Measurements from ENCODE around the gene OSBP2.

Gene OSBP2

DNA sequence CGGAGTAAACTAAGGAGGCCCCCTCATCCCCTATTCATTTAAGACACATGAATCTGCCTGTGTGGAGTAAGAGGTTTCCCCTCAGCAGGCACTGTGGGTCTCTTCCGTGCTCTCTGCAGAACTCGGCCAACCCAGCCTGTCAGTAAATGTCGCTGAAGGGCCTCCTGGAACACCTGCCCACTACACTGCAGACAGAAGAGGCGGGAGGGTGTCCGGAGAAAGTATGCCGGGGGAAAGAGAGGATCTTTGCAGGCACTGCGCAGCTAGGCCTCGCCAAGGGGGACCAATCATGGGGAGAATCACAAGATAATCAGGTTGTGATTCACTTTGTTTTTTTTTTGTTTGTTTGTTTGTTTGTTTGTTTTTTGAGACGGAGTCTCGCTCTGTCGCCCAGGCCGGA lies 163.1 kb downstream of the OSBP2 start:
- DNase-seq = no peak

DNA sequence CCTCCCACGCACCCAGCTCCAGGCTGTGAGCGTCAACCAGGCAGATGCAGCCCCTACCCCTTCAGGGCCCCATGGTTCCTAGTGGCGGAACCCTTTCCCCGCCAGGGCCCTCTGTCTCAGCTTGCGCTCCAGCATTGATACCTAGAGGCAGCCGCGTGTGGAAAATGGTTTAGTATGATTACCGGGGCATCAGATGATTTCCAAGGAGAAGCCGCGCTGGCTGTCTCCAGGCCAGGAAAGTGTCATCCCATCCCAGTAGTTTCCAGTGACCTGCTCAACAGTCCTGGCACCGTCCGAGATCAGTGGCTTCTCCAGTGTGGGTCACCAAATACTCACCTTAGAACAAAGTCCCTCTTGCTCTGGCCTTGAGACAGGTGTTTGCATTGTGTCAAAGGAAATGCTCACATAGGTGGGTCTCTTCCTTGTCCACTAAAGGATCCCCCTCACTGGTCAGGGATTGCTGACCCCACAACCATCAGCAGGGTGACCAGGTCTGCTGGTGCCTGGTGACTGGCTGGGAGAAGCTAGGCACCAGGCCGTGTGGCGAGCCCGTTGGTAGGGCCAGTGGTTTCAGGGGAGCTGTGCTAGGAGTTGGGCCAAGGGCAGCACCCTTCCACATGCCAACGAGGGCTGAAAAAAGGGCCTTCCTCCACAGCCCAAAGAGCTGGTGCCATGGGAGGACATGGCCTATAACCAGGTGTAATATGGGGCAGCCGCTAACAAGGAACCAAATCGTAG lies 164.5 kb downstream of the OSBP2 start:
- no peak for DNase-seq

DNA sequence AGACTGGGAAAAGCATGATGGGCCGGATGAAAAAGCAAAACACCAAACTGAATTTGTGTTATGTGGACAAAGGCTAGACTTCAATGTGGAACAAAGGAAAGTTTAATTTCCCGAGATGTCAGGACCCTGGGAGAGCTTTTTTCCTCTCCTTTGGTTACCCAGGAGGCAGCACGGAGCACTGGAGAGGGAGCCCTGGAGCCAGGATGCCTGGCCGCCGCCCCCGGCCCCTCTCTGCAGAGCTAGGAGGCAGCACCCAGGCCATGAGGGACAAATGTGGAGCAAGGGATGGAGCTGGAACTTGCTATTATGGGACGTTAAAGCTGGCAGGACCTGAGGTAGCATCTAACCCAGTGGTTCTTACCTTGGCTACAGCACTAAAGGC lies 165.0 kb downstream of the OSBP2 start:
- DNase-seq = no peak

DNA sequence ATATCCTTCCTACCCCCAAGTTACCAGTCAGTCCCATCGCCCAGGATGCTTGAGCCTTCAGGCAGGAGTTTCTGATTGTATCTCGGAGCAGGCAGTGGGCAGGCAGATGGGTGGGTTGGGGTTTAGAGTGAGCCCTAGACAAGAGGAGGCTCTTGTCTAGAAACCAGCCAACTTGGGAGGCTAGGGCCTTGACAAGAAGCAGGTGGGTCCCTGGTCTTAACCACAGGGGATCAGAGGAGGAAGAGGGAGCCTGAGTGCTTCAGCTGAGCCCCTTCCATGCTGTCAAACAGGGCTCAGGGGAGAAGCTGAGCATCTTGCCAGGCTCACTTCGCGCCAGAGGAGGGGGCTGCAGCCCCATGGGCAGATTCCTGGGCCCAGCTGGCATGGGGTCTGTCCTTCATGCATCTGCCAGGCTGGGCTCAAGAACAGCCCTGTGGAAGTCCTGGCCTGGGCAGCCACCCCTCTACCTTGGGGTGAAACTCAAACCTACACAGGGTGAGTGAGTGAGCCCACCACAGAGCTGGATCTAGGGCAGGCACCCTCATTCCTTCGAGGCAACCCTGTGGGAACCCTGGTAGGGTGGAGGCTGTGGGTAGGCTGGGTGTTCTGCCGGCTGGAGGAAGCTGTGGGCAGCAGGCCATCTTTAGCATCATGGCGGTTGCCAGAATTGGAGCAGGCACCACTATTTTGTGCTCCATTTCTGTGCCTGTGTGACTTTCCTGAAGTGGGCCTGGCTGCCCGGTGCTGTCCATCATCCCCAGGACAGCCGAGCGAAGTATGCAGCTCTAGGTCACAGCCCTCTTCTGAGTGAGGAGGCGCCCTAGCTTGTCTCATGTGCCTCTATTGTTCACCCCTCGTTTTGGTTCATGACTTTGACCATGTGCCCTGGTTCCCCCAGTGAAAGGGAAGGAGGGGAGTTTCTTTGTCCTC lies 165.8 kb downstream of the OSBP2 start:
- DNase-seq = no peak

DNA sequence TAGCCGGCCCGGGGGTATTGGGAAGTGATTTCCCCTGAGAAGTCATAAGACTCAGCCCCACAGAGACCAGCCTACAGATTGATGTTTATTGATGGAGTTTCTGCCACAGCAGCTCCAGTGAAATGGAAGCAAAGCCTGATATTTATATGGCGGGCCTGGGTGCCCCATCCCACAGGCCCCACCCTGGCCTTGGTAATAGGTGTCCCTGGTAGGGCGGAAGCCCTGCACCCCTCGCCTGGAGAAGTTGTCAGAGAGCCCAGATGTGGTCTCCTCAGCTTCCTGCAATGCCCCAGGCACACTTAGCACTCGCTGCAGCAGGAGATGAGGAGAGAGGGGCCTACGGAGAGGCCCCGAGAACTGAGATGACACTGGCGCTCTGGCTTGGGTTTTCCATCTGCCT lies 166.5 kb downstream of the OSBP2 start:
- DNase-seq = peak in 1 of 2 donors; percentile 6

DNA sequence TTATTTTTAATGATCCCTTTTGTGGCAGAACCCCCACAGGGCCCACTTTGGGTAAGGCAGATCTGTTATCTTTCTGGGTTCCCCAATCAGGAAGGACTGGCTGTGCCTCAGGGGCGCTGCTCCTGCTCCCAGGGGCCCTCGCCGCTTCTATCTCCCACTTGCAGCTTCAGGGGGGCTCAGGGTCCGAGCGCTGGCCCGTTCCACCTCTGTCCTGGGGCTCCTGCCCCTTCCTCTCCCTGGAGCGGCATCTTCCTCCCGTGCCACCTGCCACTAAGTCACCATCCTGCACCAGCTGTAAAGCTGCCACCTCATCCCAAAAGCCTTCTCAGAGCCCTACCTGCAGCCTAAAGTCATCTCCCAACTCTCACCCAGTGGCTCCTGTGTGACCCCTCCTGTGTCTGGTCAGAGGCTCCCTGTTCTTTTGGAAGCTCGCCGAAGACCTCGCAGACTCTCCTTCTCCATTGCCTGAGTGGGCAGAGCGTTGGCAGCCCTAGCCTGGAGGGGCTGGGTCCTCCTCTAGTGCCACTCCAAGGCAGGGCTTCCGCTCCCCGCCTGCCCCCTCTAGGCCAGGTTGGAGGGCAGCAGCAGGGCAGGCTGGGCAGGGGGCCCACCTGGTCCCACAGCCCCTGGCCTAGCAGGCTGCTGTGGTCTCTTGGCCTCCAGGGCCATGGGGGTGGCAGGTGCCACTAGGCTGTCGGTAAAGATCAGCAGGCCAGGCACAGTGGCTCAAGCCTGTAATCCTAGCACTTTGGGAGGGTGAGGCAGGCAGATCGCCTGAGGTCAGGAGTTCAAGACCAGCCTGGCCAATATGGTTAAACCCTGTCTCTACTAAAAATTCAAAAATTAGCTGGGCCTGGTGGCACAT lies 167.2 kb downstream of the OSBP2 start:
- DNase-seq = no peak

DNA sequence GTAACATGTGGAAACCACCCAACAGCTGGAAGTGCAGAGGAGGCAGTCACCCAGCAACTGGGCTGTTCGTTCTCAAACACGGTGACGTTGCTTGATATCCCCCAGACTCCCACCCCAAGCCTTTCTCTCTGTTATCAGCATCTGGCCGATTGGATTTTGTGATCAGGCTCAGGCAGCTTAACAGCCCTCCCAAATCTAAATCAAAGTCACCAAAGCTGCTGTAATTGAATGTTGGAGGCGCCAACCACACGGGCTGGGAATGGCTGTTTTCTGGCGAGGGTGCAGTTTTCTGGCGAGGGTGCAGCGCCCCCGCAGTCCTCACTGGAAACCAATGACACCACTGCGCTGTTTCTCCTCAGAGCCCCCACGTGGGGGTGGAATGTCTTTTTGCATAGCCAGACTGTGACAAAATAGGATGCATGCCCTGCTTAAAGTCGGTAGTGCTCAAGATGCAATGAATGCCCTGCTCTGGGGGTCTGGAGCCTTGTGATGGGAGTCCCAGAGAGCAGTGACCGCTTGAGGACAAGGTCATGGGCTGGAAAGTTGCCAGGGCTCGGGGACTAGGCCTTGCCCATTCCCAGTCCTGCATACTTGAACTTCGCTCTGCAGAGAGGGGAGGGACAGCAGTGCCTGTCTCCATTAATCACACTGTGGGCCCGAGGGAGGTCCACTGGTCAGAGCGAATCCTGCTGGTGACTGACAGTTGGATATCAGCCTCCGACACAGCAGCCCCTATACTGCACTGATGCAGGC lies 168.6 kb downstream of the OSBP2 start:
- DNase-seq = peak in 1 of 2 donors; percentile 7

DNA sequence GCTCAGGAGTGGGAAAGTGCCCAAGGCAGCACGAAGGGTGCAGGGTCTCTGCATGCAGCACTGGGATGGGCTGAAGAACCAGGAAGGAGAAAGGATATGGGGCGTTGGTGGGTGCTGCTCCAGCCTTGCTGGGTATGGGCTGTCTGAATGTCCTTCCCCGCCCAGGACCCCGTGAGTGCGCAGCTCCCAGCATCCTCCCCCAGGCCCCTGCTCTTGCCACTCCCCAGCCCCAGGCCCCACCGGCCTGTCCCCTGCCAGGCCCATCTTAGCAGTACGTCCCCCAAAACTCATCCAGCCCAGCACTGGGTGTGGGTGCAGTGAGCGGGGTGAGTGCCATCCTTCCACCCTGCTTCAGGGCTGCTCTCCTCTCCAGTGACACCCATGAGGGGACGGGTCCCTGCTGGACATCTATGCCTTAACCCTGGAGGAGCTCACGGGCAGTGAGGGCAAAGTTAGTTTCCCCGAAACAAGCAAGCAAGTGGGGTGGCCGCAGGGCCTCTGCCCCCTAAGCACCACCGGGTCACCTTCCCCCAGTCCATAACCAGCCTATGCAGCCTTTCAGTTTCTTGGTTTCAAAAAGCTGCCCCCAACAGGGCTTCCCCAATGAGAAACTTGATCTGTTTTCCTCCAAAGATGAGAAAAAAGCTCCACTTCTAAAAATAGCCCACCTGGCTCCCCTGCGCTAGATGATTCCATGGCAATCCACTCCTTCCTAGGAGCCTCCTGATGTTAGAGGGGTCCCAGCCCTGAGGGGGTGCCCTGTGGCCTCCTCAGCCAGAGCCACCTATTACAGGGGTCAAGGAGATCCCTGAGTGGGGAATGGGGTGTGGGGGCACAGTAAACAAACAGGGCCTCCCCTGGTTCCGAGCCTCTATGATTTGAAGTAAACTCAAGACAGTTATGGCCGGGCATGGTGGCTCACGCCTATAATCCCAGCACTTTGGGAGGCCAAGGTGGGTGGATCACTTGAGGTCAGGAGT lies 170.1 kb downstream of the OSBP2 start:
- DNase-seq = peak in 1 of 2 donors; percentile 4

DNA sequence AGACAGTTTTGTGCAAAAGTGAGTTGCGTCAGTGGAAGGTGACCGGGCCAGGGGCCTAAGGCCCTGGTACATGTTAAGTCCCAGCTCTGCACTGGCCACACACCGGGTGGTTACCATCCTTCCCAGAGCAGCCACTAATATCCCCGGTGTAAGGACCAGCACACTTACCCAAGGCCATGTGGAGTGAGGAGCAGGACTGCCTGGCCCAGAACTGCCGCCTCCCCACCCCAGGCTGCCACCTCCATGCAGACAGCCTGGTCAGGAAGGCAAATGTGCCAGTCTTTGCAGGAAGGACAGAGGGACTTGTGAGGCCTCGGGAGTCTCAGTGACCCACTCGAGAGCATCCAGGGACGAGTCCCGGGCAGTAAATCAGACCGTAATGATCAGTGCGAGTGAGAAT lies 171.0 kb downstream of the OSBP2 start:
- DNase-seq = no peak

DNA sequence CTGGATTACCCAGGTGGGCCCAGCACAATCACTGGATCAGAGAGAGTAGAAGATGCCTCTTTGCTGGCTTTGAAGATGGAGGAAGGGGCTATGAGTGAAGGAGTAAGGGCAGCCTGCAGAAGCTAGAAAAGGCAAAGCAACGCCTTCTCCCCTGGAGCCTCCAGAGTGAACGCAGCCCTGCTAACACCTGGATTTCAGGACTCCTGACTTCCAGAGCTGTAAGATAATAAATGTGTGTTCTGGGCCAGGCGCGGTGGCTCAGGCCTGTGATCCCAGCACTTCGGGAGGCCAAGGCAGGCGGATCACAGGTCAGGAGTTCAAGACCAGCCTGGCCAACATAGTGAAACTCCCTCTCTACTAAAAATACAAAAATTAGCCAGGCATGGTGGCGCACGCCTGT lies 171.5 kb downstream of the OSBP2 start:
- DNase-seq = no peak

DNA sequence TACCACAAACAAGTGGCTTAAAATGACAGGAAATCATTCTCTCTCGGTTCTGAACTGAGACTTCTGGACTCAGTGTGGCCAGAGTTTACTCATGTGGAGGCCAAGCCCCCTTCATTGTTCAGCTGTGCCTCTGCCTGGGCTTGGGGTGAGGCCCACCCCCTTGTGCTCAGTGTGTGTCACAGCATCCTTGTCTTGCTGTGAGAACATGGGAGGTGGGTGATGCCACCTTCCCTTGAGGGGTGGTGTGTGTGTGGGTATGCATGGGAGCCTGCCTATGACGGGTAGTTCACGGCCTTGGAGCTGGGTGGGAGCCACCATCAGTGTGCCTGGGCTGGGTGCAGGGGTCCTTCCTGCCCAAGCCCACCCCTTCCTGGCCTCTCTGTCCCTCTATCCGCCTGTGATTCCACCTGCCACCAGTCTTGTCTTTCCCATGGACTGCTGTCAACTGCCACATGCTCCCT lies 172.2 kb downstream of the OSBP2 start:
- no peak for DNase-seq

DNA sequence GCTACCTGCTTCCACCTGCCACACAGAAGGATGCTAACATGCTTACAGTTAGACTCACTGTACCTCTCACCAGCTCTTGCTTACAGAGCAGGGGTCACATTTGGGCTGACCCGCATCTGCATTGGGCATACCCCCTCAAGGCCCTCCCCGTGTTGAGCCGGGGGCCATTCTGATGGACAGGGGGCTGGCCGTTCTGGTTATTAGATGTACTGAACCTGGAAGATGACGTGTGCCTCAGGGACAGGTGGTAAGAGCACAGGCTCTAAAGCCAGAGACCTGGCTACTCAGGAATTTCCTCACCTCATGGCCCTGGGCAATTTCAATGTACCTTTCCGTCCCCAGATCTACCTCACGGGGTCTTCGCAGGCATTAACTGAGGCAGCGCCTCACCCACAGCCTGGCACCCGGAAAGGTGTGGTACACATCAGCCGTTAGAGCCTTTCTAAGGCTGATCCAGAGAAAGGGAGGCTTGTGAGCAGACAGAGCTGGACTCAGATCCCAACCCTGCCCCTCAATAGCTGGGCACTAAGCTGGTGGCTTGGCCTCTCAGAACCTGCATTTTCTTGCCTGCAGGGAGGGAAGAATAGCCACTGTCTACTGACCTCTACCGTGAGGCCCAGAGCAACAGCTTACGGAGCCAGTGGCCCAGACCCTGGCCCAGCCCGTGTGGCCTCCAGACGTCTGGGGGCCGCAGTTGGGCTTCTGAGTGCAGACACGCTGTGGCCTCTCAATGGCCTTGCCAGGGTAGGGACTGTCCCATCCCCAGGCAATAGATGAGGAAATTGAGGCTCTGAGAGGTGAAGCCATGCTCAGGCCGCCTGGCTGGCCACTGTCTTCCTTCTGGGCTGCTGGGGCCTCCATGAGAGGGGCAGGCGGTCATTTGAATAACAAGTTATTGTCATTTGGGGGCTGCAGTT lies 173.3 kb downstream of the OSBP2 start:
- no peak for DNase-seq

DNA sequence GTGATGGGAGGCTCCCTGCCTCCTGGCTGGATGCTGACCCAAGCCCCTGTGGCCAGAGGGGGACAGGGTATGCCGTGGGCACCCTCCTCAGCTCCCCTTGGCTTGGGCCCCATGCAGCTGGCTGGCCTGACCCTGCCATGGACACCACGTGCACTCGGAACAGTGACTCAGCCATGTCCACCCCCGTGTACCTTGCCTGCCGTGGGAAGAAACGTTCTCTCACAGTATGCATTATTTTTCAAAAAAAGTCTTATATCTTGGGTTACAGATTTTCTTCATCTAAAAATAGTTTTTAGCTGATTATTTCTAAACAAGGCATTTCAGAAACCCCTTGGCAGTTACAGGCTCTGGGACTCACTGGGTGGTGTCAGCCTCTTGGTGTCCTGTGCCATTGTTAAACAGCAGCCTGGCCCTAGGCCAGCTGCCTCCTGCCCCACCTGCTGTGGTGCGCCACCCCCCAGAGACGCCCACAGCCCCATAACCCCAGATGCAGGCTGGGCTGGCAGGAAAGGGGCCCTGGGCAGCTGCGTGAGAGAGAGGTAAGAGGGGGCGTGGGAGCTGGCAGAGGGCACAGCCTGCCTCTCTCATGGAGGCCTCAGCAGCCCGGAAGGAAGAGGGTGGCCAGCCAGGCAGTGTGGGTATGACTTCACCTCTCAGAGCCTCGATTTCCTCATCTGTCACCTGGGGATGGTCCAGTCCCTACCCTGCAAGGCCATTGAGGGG lies 174.2 kb downstream of the OSBP2 start:
- DNase-seq = no peak

DNA sequence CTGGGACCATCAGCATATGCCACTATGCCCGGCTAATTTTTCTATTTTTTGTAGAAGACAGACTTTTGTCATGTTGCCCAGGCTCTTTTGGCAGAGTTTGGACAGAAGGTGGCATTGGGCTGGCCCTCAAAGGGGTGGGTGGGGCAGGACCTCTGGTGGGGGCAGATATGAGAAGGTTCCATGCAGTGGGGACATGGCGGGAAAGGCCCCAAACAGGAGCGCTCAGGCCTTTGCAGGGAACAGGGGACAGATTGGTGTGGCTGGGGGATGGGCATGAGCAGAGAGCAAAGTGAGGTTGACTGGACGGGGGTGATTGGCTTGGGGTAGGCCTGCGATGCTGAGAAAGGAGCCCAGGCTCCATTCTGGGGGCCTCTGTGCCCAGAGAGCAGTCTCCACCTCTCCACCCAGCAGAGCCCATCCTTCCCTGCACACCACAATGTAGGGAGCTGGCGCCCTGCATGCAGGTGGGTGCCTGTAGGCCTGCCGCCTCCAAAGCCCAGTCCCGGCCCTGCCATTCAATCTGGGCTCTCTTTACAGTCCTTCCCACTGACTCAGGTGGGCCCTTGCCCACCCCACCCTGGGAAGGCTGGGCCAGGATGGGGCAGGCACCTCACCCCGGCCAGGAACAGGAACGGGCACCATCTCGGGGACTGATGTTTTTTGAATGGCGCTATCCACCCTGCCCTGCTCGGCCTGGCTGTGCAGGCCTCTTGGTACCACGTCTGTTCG lies 175.2 kb downstream of the OSBP2 start:
- DNase-seq = no peak

DNA sequence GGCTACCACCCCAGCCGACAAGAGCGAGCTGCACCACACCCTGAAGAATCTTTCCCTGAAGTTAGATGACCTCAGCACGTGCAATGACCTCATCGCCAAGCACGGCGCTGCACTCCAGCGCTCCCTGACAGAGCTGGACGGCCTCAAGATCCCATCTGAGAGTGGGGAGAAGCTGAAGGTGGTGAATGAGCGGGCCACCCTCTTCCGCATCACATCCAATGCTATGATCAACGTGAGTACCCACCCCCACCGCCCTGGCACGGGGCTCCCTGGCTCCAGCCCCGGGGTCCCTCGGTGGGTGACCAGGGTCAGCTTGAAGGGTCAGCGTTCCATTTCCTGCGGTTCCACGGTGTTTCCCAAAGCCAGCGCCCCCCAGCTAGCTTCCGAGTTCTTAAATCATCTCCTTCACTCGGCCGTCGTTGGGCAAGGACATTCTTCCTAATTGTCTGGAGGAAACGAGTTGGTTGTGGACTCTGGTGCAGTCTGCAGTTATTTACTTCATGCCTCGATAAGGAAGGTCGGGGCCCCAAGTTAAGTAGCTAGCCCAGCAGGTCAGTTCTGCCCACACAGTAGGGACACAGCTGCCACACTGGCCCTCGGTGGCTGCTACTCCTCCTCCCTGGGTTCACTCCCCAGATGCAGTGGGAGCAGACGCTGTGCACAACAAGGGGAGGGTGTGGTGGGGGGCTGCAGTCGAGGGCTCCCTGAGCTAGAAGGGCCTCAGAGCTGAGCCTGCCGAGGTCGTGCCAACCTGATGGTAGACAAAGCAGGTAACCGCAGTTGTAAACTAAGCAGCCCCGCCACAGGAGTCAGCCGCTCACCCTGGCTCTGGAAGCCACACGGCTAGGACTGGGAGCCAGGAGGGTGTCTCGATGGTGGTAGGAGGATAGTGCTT lies 176.0 kb downstream of the OSBP2 start:
- DNase-seq = no peak

DNA sequence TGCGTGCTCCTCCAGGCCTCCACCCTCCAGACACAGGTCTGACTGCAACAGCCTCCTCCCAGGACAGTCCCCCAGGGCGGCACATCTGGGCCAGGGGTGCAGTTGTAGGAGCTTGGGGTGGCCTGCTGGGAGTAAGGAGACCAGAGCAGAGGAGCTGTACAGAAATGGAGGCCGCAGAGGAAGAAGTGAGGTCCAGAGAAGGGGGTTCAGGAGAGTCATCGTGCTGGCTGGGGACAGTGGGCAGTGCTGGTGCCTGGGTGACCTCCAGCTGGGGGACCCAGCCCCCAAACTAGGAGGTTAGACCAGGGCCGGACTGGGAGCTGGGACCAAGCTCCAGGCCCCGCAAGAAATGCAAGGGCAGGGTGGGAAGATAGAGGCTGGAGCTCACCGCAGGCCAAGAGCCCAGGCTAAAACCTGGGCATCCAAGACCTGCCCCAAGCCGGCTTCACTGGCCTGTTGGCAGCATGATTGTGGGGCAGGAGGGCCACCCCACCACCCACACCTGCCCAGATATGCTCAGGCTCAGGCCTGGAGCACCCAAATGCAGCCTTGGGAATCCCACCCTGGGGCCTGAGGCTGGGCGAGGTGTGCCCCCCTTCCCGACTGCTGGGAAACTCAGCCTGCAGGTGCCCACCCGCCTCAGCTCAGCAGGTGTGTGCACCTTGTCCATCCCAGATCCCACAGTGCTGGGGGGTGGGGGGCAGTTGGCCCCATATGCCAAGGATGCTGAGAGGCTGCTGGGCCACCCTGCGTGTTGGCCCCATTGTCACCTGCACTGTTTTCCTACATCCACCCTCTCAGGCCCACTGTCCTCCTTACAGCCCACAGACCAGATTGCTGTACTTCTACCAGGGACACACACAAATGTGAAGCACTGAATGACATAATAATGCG lies 177.0 kb downstream of the OSBP2 start:
- DNase-seq = no peak

Measured in CD4-positive, alpha-beta T cell treated with Interleukin-4 for 1 hour (primary cell).